C4-2B (cell line): ENCODE results near the gene ST3GAL6.

Source experiments
- H3K27ac ChIP-seq: fragments of 450-650 bp; 2 replicates; pipeline ENCODE4 v1.5.1; 2017
- ZFX ChIP-seq: fragments of 450-650 bp; IDR thresholded peaks from 2 replicates; pipeline ENCODE4 v1.6.1; 2017
- TF ChIP-seq, protein P1 (sequence below): fragments of 450-650 bp; conservative IDR thresholded peaks from 2 replicates; pipeline ENCODE4 v1.5.1; 2017; ENCODE audit warnings: mild to moderate bottlenecking

ST3GAL6 gene

DNA sequence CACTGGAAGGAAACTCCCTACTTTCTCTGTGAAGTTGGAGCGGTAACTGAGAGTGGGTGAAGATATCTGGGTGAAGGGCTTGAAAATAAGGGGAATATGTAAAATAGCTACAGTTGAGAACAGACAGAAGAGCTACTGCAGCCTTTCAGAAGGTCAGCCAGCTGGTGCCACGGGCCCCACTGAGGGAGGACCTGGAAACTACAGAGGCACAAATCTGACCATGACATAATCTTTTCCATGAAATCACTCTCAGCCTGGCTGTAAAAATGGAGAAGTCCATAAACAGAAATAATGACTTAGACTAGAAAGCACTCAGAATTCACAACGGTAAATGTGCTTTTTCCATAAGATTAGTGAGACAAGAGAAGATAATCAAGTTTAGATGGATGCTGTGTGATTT lies 46.4 kb downstream of the ST3GAL6 start:
- no peak overlapping the region for H3K27ac ChIP-seq
- TF ChIP-seq, protein P1, sequence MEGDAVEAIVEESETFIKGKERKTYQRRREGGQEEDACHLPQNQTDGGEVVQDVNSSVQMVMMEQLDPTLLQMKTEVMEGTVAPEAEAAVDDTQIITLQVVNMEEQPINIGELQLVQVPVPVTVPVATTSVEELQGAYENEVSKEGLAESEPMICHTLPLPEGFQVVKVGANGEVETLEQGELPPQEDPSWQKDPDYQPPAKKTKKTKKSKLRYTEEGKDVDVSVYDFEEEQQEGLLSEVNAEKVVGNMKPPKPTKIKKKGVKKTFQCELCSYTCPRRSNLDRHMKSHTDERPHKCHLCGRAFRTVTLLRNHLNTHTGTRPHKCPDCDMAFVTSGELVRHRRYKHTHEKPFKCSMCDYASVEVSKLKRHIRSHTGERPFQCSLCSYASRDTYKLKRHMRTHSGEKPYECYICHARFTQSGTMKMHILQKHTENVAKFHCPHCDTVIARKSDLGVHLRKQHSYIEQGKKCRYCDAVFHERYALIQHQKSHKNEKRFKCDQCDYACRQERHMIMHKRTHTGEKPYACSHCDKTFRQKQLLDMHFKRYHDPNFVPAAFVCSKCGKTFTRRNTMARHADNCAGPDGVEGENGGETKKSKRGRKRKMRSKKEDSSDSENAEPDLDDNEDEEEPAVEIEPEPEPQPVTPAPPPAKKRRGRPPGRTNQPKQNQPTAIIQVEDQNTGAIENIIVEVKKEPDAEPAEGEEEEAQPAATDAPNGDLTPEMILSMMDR = no peak
- TF ChIP-seq ZFX = no peak

DNA sequence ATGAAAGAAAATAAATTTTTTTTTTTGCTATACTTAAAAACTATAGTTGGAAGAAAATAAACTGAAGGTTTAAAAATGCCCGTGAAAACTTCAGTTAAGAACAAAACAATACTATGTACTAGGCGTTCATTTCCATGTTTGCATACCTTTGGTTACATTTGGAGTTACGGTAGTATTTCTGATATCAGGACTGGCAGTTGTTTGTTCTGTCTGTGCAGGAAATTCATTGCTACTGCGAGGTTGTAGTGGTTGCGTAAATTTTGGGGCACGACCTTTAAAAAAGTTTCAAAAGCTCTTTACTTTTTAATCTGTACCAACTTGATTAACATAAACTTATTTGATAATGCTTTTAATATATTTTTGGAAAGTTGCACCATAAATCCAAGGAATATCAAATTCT lies 47.9 kb downstream of the ST3GAL6 start:
- TF ChIP-seq ZFX = no peak
- TF ChIP-seq, protein P1 = no peak
- H3K27ac ChIP-seq = no peak overlapping the region

DNA sequence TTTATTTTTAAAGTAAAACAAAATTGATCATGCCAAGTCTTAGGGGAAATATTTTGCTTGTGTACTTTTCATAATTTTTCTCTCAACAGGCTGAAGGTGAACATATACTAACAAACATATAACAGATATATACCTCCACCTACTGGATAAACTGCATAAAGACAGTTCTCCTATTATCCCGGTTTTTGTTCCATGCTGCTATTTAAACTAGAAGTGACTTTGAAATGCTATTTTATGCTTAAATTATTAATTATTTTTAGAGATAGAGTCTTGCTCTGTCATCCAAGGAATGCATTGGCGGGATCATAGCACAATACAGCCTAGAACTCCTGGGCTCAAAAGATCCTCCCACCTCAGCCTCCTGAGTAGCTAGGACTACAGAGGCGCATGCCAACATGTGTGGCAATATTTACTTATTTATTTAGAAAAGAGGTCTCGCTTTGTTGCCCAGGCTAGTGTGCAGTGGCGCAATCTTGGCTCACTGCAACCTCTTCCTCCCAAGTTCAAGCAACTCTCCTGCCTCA lies 49.8 kb downstream of the ST3GAL6 start:
- no peak for TF ChIP-seq ZFX
- TF ChIP-seq, protein P1 = peak; percentile 71
- no peak overlapping the region for H3K27ac ChIP-seq

DNA sequence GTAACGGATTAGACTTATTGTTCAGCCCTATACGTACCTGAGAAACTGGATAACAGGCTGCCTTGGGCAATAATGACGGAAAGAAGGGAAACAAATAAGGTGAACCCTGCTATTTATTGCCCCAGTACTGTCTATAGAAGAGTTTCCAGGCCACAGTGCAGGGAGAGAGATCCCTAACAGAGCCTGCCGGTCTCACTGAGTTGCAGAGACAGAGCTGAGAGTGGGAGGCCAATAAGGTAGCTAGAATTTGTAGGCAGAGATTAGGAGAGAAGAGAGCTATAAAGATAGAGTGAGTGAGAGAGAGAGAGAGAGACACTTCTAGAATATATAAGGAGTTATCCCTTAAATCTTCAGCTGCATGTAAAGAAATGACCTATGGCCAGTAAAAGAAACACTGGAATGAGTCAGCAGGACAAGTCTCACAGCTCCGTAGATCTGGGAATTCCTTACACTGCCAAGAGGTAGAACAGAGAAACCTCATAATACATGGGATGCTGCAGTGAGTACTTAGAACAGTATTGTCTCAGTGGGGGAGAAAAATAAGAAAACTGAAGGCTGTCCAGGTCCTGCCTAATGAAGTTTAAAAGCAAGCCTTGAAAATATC lies 51.8 kb downstream of the ST3GAL6 start:
- H3K27ac ChIP-seq = no peak overlapping the region
- TF ChIP-seq ZFX = no peak
- TF ChIP-seq, protein P1 = no peak

DNA sequence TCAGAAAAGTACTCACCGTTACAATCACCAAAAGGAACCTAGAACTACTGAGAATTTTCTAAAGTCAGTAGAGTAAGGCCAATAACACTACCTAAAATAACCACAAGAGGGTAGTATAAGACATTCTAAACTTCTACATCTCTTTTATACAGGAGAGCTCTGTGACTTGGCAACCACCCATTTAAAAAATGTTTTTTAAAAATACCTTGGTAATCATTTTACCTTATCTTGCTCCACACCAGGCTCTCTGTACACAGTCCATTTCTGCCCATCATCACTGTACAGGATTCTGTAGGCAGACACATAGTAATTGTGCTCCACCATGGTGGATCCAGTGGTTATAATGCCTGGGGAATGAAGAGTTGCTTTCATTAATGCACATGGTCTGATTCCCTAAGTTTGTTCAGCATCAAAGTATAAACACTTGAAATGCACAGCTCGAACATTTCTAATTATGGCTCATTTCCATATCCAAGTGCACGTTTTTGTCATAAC lies 54.5 kb downstream of the ST3GAL6 start:
- H3K27ac ChIP-seq = no peak overlapping the region
- no peak for TF ChIP-seq ZFX
- TF ChIP-seq, protein P1 = peak; percentile 71

DNA sequence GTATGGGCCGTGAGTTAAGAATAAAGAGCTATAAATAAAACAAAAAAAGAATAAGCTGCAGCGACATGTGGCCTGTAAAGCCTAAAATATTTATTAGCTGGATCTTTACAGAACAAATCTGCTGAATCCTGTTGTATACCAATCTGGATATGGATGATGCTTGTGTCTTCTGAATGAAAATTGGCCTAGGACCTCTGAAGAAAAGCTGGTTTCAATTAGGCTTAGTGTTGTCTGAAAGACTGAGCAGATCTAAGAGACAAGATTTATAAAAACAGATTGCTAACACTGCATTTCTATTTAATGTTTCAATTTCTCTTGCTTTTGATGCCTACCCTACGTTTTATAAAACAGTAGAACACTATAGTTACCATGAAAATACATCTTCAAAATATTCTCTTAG lies 57.9 kb downstream of the ST3GAL6 start:
- no peak for TF ChIP-seq ZFX
- TF ChIP-seq, protein P1 = no peak
- no peak overlapping the region for H3K27ac ChIP-seq

DNA sequence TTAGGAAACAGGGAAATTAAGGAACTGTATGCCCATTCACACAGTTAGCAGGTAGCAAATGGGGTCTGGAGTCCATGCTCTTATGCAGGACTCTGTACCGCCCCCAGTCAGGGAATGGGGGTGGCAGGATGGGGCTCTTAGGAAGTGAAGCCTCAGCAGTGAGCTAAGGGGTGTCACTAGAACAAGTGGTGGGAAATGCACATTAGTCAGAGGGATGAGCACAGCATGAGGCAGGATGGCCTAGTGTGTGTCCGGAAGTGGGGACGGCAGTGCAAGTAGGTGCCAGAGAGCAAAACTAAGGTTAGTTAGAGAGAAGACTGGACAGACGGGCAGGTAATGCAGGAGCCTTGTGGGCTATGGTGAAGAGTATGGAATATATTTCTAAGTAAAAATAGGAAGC lies 60.7 kb downstream of the ST3GAL6 start:
- no peak overlapping the region for H3K27ac ChIP-seq
- TF ChIP-seq, protein P1 = no peak
- TF ChIP-seq ZFX = no peak
